ENCODE data around the gene ARMH2.

Gene ARMH2

GRCh38 chr6:24798740-24799540 is at the start of gene ARMH2:
Gene ARMH2 (minus strand): TSS chr6:24798917. CDS start chr6:24798857, 60 bp downstream.
- DNase-seq = no peak

GRCh38 chr6:24848461-24848860 is 49.7 kb upstream of the ARMH2 start:
- DNase-seq = no peak

GRCh38 chr6:24847402-24847801 is 48.7 kb upstream of the ARMH2 start:
- no peak for DNase-seq

GRCh38 chr6:24845578-24845977 is 46.9 kb upstream of the ARMH2 start:
- no peak for DNase-seq

- no peak for DNase-seq
Observed at GRCh38 chr6:24844903-24845302, 46.2 kb upstream of the ARMH2 start.

GRCh38 chr6:24844061-24844460 is 45.3 kb upstream of the ARMH2 start:
- no peak for DNase-seq

GRCh38 chr6:24840187-24840586 is 41.5 kb upstream of the ARMH2 start:
- no peak for DNase-seq

- peak; percentile 60 for DNase-seq
Observed at GRCh38 chr6:24838994-24839393, 40.3 kb upstream of the ARMH2 start.

- no peak for DNase-seq
Observed at GRCh38 chr6:24838081-24838480, 39.4 kb upstream of the ARMH2 start.

- no peak for DNase-seq
Observed at GRCh38 chr6:24836109-24836508, 37.4 kb upstream of the ARMH2 start.

GRCh38 chr6:24833711-24834386 is 35.1 kb upstream of the ARMH2 start:
- no peak for DNase-seq

- DNase-seq = no peak
Observed at GRCh38 chr6:24832794-24833193, 34.1 kb upstream of the ARMH2 start.

GRCh38 chr6:24831771-24832716 is 33.3 kb upstream of the ARMH2 start:
- no peak for DNase-seq

- no peak for DNase-seq
Observed at GRCh38 chr6:24829657-24830056, 30.9 kb upstream of the ARMH2 start.

- DNase-seq = no peak
Observed at GRCh38 chr6:24827970-24828369, 29.3 kb upstream of the ARMH2 start.

GRCh38 chr6:24827162-24827561 is 28.4 kb upstream of the ARMH2 start:
- DNase-seq = no peak

- DNase-seq = no peak
Observed at GRCh38 chr6:24825130-24825630, 26.5 kb upstream of the ARMH2 start.

GRCh38 chr6:24824142-24824938 is 25.6 kb upstream of the ARMH2 start:
- no peak for DNase-seq

- no peak for DNase-seq
Observed at GRCh38 chr6:24823185-24823584, 24.5 kb upstream of the ARMH2 start.

- DNase-seq = no peak
Observed at GRCh38 chr6:24822696-24823095, 24.0 kb upstream of the ARMH2 start.

GRCh38 chr6:24821860-24822444 is 23.2 kb upstream of the ARMH2 start:
- no peak for DNase-seq

GRCh38 chr6:24818346-24818745 is 19.6 kb upstream of the ARMH2 start:
- no peak for DNase-seq

All from CD4-positive, alpha-beta T cell treated with Interleukin-6 for 4 hours (primary cell).